Memory B cell (primary cell): ENCODE data around the gene ASPDH.

ENCODE experiments used
- ATAC-seq: fragments of 150-1000 bp; cut with Tn5 transposase; 2 replicates; pipeline ENCODE4 v1.10.0; 2021; ENCODE audit warnings: low read depth, mild to moderate bottlenecking, moderate library complexity
- DNase-seq, 2 donors: peaks; one replicate each; pipeline ENCODE4 v3.0.0; 2022; ENCODE audit warnings: low spot score in 2 of 2
- H3K27ac Mint-ChIP-seq: one replicate; pipeline ENCODE4 v1.8.0; 2022; ENCODE audit warnings: mild to moderate bottlenecking, moderate library complexity, mixed read lengths
- H3K27me3 Mint-ChIP-seq: one replicate; pipeline ENCODE4 v1.8.0; 2022; ENCODE audit warnings: mixed read lengths
- H3K36me3 Mint-ChIP-seq: one replicate; pipeline ENCODE4 v1.8.0; 2022; ENCODE audit warnings: mild to moderate bottlenecking, mixed read lengths
- H3K4me1 Mint-ChIP-seq: one replicate; pipeline ENCODE4 v1.8.0; 2022; ENCODE audit warnings: mixed read lengths
- H3K4me3 Mint-ChIP-seq: one replicate; pipeline ENCODE4 v1.8.0; 2022; ENCODE audit warnings: mild to moderate bottlenecking, moderate library complexity, mixed read lengths
- H3K9me3 Mint-ChIP-seq: one replicate; pipeline ENCODE4 v1.8.0; 2022; ENCODE audit warnings: mixed read lengths

The ASPDH gene

GRCh38 chr19:50489461-50490011 is 24.2 kb downstream of the ASPDH start:
- Mint-ChIP-seq H3K4me3 (no peak overlapping the region), H3K9me3 (no peaks in the 10 kb centered on the region), H3K27ac (peak overlapping the region; percentile 29), H3K27me3 (no peaks in the 10 kb centered on the region), H3K36me3 (peaks cover 30% of the 10 kb centered on the region), H3K4me1 (peaks cover 37% of the 10 kb centered on the region)
- no peak for DNase-seq
- ATAC-seq, result no peak

DNA sequence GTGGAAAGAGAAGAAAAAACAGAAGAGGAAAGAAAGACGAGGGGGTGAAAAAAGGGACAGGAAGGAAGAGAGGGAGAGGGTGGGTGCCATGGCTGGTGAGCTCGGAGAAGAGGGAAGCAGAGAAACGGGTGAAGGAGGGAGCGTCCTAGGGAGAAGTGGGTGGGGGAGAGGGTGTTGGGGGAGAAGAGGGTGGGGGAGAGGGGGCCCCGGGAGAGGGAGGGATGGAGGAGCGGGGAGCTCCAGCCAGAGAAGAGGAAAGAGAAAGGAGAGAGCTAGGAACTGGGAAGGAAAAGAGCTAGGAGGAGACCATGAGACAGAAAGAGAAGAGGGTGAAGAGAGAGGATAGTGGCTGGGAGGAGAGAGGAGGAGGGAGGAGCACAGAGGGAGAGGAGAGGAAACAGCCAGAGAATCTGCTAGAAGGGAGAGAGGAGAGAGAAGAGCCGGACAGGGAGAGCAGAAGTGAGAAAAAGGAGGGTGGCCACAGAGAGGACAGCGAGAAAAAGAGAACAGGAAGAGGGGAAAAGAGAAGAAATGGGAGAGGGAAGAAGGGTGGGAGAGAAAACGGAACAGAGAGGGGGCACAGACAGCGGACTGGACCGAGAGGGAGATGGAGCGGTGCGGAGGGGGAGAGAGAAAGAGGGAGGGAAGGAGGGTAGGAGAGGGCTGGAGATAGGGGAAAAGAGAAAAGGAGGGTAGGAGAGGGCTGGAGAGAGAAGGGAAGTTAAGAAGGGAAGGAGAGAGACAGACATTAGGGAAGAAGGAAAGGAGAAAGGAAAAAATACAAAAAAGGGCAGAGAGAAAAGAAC is 25.1 kb downstream of the ASPDH start:
- no peaks in the 10 kb centered on the region for H3K9me3 Mint-ChIP-seq
- peaks cover 37% of the 10 kb centered on the region for H3K4me1 Mint-ChIP-seq
- H3K27me3 Mint-ChIP-seq, result no peaks in the 10 kb centered on the region
- no peak for DNase-seq
- H3K4me3 Mint-ChIP-seq, result no peak overlapping the region
- H3K36me3 Mint-ChIP-seq, result peaks cover 28% of the 10 kb centered on the region
- ATAC-seq, result no peak
- peak overlapping the region; percentile 29 for H3K27ac Mint-ChIP-seq

DNA sequence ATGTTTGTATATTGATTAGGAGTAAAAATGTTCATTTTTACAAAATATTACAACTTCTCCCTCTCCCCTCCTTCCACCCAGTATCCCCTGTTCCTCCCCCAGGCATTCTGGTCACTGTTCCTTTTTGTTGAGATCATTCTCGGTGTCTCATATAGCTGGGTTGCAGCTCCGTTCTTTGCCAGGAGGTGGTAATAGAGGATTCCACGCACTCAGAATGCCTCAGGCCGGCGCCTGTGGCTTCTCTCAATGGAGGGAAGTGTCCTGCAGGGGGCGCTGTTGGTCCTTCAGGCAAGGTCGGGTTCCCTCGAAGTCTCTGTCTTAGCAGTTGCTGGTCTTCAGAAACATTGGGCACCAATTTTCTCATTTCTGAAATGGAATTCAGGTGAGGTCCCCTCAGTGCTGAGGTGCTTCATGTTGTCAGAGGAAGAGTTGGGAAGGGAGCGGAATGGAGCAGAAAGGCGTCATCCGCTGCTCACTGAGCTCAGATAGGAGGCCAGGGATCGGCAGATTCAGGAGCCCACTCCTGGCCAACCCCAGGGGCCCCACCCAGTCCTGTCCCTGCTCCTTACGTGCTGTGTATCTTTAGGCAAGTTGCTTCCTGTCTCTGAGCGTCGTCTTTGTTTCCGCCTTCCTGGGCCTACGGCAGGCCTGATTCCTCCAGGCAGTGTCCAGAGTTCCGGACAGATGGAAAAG is 26.7 kb downstream of the ASPDH start:
- Mint-ChIP-seq H3K4me1 (peaks cover 31% of the 10 kb centered on the region), H3K27me3 (no peaks in the 10 kb centered on the region), H3K9me3 (no peaks in the 10 kb centered on the region), H3K27ac (no peak overlapping the region), H3K4me3 (no peak overlapping the region), H3K36me3 (peaks cover 31% of the 10 kb centered on the region)
- ATAC-seq (peak; percentile 47), DNase-seq (peak; percentile 39 to 52)

GRCh38 chr19:50485284-50485955 is 28.3 kb downstream of the ASPDH start:
- ATAC-seq (no peak), DNase-seq (no peak)
- Mint-ChIP-seq H3K27me3 (no peaks in the 10 kb centered on the region), H3K9me3 (no peaks in the 10 kb centered on the region), H3K27ac (peak overlapping the region; percentile 72), H3K4me3 (no peak overlapping the region), H3K4me1 (peaks cover 26% of the 10 kb centered on the region), H3K36me3 (peaks cover 38% of the 10 kb centered on the region)

GRCh38 chr19:50482916-50483315 is 30.8 kb downstream of the ASPDH start:
- ATAC-seq (no peak), DNase-seq (no peak)
- no peak overlapping the region for H3K27ac Mint-ChIP-seq
- H3K27me3 Mint-ChIP-seq, result no peaks in the 10 kb centered on the region
- H3K36me3 Mint-ChIP-seq, result peaks cover 32% of the 10 kb centered on the region
- H3K4me3 Mint-ChIP-seq, result no peak overlapping the region
- H3K9me3 Mint-ChIP-seq, result no peaks in the 10 kb centered on the region
- H3K4me1 Mint-ChIP-seq, result peaks cover 15% of the 10 kb centered on the region

- H3K9me3 Mint-ChIP-seq, result no peaks in the 10 kb centered on the region
- no peak overlapping the region for H3K27ac Mint-ChIP-seq
- no peak for ATAC-seq
- H3K27me3 Mint-ChIP-seq, result no peaks in the 10 kb centered on the region
- no peak overlapping the region for H3K4me3 Mint-ChIP-seq
- peaks cover 29% of the 10 kb centered on the region for H3K36me3 Mint-ChIP-seq
- no peak for DNase-seq
- peaks cover 16% of the 10 kb centered on the region for H3K4me1 Mint-ChIP-seq
Observed at GRCh38 chr19:50482271-50482855, 31.4 kb downstream of the ASPDH start.

- no peak overlapping the region for H3K4me3 Mint-ChIP-seq
- peaks cover 21% of the 10 kb centered on the region for H3K4me1 Mint-ChIP-seq
- ATAC-seq (no peak), DNase-seq (no peak)
- H3K9me3 Mint-ChIP-seq, result no peaks in the 10 kb centered on the region
- H3K27ac Mint-ChIP-seq, result no peak overlapping the region
- H3K27me3 Mint-ChIP-seq, result no peaks in the 10 kb centered on the region
- peaks cover 28% of the 10 kb centered on the region for H3K36me3 Mint-ChIP-seq
Observed at GRCh38 chr19:50481351-50482149, 32.2 kb downstream of the ASPDH start.

DNA sequence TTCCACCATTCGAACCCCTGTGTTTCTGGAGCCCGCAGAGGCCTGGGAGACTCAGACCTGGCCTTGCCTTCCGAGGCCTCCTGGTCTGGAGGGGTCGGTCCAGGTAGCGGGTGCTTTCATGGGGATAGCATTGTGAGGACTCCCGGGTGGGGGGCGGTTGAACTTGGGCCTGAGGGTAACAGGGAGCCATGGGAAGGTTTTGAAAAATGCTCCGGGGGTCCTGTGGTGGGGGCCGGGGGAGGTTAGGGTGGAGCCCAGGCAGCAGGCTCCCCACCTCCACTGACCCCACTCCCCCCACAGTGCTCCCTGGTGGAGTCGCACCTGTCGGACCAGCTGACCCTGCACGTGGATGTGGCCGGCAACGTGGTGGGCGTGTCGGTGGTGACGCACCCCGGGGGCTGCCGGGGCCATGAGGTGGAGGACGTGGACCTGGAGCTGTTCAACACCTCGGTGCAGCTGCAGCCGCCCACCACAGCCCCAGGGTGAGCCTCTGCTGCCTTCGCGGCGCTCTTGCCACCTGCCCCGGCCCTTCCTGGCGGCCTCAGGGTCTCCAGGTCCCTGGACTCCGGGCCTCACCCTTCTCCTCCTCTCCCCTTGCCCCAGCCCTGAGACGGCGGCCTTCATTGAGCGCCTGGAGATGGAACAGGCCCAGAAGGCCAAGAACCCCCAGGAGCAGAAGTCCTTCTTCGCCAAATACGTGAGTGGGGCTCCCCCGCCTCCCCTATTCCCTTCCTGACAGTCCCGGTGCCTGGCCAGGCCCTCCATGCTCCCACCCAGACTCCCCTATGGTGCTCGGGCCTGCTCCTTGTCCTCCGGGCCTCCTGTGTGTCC is 33.2 kb downstream of the ASPDH start:
- no peak overlapping the region for H3K4me3 Mint-ChIP-seq
- H3K27ac Mint-ChIP-seq, result peak overlapping the region; percentile 76
- H3K4me1 Mint-ChIP-seq, result peaks cover 26% of the 10 kb centered on the region
- H3K9me3 Mint-ChIP-seq, result no peaks in the 10 kb centered on the region
- no peaks in the 10 kb centered on the region for H3K27me3 Mint-ChIP-seq
- peaks cover 25% of the 10 kb centered on the region for H3K36me3 Mint-ChIP-seq
- ATAC-seq (no peak), DNase-seq (no peak)

DNA sequence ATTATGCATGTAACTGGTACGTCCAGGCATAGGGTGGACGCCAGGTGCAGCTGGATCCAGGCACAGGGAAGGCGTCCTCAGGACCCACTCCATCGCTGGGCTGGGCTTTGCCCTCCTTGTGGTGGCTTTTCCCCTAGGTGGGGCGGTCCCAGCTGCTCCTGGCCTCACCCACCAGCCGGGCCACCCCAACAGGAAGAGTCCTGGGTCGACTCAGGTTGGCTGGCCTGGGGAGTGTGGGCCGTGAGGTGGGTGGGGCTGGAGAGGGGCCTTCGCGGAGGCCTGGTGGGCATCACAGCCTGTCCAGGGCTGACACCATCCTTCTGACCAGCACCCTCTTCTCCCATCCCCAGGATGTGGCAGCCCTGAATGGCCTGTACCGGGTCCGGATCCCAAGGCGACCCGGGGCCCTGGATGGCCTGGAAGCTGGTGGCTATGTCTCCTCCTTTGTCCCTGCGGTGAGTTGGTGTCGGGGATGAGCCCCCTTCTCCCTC is 33.9 kb downstream of the ASPDH start:
- Mint-ChIP-seq H3K4me3 (no peak overlapping the region), H3K4me1 (peaks cover 28% of the 10 kb centered on the region), H3K36me3 (peaks cover 20% of the 10 kb centered on the region)

DNA sequence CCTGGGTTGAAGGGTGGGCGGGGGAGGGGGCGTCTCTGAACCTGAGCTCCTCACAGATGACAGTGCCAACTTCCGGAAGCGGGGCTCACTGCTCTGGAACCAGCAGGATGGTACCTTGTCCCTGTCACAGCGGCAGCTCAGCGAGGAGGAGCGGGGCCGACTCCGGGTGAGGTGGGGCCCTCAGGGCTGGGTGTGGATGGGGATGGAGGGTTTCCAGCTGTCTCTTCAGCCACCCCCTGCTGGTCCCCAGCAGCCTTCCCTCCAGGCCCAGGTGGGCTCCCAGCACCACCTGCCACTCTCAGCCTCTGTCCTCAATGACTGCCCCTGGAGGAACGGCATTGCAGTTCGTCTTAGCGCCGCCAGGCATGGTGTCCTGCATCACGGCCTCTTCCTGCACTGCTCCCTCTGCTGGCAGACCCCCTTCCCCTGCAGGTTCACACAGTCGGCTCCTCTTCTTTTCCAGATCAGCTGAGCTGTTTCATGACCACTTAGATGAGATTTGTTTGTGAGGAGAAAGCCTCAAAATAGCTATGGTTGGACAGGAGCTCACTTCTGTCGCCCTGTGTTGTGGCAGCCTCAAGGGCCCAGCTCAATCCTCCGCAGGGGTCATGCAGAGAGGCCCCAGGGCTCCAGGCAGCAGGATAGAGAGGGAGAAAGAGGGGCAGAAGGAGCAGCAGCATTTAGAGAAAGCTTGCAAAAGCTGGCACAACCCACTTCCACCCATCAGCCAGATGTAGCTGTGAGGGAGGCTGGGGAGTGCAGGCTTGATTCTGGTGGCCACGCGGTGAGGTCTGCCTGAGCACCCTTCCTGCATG is 34.6 kb downstream of the ASPDH start:
- no peaks in the 10 kb centered on the region for H3K27me3 Mint-ChIP-seq
- peaks cover 28% of the 10 kb centered on the region for H3K4me1 Mint-ChIP-seq
- no peak for DNase-seq
- peak overlapping the region; percentile 27 for H3K4me3 Mint-ChIP-seq
- H3K36me3 Mint-ChIP-seq, result peaks cover 20% of the 10 kb centered on the region
- no peak for ATAC-seq
- H3K9me3 Mint-ChIP-seq, result no peaks in the 10 kb centered on the region
- H3K27ac Mint-ChIP-seq, result peak overlapping the region; percentile 36

More for the DNA sequence above, 33.9 kb downstream of the ASPDH start:
- no peak for DNase-seq
- no peak for ATAC-seq
- H3K27ac Mint-ChIP-seq, result no peak overlapping the region
- no peaks in the 10 kb centered on the region for H3K27me3 Mint-ChIP-seq
- no peaks in the 10 kb centered on the region for H3K9me3 Mint-ChIP-seq

DNA sequence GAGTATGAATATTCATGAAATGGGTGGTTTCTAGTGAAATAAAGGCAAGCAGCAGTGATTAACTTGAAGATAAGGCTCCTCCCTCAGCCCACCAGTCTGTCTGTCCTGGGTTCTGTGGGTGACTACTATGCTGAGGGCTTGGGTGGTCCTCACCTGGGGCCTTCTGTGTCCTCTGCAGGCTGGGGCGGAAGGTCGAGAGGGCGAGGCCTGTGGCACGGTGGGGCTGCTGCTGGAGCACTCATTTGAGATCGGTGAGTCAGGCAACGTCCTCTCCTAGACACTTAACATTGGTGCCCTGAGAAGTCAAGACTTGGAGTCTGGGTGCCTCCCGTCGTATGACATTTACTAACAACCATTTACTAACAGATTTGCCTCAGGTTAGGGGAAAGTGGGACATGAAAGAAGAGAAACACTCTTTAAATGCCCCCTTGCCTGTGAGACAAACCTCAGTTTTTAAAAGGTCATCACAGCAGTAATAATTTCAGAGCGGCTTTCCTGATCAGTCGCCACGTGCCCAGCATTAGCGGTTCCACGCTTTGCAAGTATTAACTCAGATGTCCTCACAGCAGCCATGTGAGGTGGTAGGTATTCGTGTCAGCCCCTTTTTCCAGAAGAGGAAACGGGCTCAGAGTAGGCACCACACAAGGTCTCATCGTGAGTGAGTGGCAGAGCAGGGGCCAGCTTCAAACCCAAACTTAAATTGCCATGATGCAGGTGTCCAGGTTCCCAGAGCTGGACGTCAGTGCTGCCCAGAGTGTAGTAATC is 35.8 kb downstream of the ASPDH start:
- Mint-ChIP-seq H3K4me1 (peaks cover 28% of the 10 kb centered on the region), H3K27me3 (no peaks in the 10 kb centered on the region), H3K4me3 (peak overlapping the region; percentile 62), H3K36me3 (peaks cover 15% of the 10 kb centered on the region), H3K9me3 (no peaks in the 10 kb centered on the region), H3K27ac (no peak overlapping the region)
- ATAC-seq (no peak), DNase-seq (no peak)
